Astrocyte of the spinal cord (primary cell): Measurements from ENCODE around the gene HOXA11.

Source experiments
- DNase-seq: peaks from one replicate; pipeline ENCODE4 v3.0.0; 2011; ENCODE audit warnings: low read depth, low spot score
- H3K4me3 ChIP-seq: 2 replicates; pipeline ENCODE4 v1.5.1; 2011; ENCODE audit warnings: low read depth, mild to moderate bottlenecking, low read length, moderate library complexity
- in situ Hi-C: cut with HindIII; loops from 2 replicates; pipeline ENCODE4 v1.10.0; 2017; ENCODE audit warnings: low sequenced_read_pairs
- TF ChIP-seq, protein P1 (sequence below): IDR thresholded peaks from 2 replicates; pipeline ENCODE4 v1.5.1; 2012; ENCODE audit warnings: low read depth, mild to moderate bottlenecking, low read length, inconsistent platforms

HOXA11 gene

DNA sequence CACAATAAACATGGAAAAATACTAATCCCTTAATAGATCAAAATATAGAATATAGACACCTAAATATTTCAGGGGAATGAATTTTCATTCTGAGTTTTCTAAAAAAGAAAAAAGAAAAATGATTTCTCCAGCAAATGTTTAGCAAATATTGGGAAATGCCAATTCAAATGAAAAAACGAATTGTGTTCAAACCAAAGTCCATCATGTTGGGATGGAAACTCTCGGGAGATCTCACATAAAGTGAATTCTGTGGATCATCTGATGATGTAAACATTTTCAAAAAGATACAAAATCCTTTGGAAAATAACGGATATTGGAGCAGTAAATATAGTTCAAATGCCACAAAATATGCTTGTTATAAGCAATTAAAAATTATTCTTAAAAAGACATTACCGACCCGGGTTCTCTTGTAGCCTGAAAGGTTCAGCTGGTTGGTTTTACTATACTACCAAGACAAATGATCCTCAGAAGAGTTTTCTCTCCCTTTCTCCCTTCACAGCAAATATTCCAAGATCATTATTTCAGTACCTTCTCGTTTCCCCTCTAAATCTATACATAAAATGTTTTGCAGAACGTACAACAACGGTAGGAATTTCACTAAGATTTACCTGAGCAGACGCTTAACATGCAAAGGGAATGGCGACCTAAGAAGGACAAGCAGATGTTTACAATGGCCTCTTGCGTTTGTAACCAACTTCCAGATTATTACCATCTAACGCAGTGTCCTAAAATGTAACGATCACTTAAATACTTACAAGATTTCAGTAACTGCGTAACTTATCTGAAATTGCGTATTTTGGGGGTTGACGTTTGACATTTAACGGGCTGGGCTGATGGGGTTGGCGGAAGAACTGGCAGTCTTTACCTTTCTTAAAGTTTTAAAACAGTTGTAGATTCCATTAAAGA is 12.4 kb upstream of the HOXA11 start:
- no peak for DNase-seq
- in situ Hi-C loops = no loop called here
- TF ChIP-seq, protein P1, sequence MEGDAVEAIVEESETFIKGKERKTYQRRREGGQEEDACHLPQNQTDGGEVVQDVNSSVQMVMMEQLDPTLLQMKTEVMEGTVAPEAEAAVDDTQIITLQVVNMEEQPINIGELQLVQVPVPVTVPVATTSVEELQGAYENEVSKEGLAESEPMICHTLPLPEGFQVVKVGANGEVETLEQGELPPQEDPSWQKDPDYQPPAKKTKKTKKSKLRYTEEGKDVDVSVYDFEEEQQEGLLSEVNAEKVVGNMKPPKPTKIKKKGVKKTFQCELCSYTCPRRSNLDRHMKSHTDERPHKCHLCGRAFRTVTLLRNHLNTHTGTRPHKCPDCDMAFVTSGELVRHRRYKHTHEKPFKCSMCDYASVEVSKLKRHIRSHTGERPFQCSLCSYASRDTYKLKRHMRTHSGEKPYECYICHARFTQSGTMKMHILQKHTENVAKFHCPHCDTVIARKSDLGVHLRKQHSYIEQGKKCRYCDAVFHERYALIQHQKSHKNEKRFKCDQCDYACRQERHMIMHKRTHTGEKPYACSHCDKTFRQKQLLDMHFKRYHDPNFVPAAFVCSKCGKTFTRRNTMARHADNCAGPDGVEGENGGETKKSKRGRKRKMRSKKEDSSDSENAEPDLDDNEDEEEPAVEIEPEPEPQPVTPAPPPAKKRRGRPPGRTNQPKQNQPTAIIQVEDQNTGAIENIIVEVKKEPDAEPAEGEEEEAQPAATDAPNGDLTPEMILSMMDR = no peak
- H3K4me3 ChIP-seq = no peak overlapping the region

DNA sequence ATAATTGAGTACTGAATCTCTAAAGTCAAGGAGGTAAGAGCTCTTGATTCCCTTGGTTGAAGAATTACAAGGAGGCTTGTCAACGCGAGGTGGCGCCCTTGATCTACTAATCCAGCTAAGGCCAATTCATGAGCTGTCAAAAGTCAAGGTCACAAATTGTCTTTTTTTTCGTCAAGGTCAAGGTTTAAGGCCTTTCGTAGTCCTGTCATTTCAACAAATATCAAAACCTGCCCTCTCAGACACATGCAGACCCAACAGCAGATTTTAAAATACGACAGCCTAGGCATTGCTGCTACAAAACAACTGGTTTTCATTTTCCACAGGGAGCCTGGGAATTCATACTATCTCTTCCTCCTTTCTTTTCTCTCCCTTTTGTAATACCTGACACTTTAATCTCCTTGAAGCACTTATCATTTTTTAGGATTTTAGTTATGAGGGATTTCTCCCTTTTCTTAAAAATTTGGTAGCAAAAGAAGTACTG is 11.3 kb upstream of the HOXA11 start:
- no peak overlapping the region for H3K4me3 ChIP-seq
- DNase-seq = peak; percentile 74
- TF ChIP-seq, protein P1 = peak; percentile 71
- in situ Hi-C loops = no loop called here

DNA sequence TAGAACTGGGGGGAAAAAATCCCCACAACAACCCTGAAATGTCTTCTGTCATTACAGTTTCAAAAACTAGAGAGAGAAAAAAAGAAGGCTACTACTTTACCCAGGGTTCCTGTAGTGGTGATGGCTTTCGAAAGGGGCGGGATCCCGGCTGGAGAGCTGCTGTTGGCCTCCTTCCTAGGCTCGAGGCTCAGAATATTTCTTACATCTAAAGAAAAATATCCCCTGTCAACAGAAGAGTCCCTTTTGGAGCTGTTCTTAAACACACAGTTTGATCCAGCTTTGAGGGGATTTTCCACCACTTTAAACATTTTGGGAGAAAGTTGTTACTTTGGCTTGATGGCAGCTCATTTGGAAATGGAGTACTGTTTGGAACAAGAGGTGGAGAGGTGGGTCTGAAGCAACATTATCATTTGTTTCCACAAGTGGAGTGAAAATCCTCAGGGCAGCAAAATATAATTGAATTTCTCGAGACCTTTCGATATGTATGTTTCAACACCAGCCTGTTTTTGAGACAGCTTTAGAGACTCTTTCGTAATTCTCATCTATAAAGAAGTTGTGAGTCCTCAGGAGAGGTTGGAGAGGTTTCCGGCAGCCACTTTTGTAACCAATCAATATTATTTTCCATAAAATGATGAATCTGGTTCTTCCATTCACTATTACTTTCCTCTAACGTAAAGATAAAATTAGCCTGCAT is 9.8 kb upstream of the HOXA11 start:
- no peak overlapping the region for H3K4me3 ChIP-seq
- in situ Hi-C loops = no loop called here
- DNase-seq = no peak
- TF ChIP-seq, protein P1 = no peak

DNA sequence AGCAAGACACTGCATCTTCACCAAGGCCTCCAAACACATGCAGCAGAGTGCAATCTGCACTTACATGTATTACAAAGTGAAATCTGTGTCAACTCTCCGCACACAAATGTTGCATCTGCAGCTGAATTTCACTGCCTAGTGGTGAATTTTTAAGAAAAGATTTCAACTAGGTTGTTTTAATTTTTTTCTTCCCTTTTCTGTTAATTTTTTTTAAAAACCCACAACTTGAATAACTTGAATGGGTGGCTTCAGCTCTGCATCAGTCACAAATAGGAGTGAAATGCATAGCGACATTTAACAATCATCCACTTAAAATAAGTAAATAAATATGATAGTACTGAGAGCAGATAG is 8.9 kb upstream of the HOXA11 start:
- no peak for DNase-seq
- H3K4me3 ChIP-seq = no peak overlapping the region

DNA sequence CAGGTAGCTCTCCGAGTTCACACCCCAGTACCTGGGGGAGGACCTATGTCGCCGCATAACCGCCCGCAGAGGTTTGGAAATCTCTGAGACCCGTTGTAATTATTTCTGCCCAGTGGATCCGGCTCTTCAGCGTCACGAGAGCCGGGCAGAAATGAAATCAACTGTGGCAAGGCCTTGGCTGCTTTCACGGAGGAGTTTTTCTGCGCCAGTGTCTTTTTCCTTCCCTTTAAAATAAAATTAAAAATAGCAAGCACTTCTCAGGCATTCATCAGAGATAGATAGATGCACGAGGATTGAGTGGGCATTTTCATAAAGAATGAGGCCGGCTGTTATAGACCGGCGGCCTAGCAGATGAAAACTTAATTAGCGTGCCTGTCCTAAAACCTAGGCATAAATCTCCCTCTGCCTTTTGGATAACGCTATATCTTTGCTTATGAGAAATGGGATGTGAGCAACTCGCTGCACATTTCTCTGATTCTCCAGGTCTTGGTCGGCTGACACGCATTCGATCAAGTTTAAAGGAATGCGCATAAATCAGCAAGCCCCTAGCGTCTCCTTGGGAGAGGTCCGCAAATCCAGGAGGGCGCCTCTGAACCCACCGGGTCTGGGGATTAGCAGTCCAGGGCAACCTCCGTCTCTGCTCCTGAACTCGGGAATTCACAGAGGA is 8.4 kb upstream of the HOXA11 start:
- no peak for DNase-seq
- TF ChIP-seq, protein P1 = no peak
- in situ Hi-C loops = no loop called here
- no peak overlapping the region for H3K4me3 ChIP-seq

More for the DNA sequence above, 8.9 kb upstream of the HOXA11 start:
- in situ Hi-C loops = no loop called here
- TF ChIP-seq, protein P1 = no peak

DNA sequence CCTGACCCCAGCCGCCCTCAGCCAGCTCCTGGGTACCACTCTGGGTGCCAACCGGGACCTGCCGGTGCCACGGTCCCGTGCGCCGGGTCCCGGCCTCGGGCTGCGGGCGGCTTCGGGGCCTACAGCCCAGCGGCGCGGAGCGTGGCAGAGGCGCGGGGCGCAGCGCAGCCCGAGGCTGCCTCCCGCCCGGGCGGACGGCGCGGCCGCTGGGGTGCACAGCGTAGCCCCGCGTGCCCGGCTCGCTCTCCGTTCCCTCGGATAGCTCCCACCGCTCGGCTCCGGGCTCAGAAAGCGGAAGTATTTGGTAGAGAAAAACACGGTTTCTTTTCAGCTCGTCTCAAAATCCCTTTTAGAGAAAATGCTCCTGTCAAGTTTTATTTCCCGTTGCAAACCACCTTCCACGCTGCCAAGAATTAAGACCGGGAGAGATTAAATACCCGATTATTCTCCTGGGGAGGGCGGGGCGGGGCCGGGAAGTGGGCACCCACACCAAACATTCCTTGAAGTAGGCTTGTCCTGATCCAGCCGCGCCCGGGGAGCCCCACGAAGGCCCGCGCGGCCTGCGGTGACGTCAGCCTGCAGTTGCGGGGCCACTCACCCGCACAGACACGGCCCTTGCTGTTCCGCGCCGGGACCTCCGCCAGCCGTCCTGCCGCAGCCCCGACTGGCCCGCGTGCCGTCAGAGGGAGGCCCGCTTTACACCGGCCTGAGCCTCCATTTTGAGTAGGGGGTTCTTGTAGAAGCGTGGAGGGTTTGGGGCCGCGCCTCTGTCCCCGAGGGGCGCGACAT is 7.7 kb upstream of the HOXA11 start:
- in situ Hi-C loops = no loop called here
- TF ChIP-seq, protein P1 = no peak
- no peak overlapping the region for H3K4me3 ChIP-seq
- DNase-seq = no peak
